ENCODE results near the gene STON2. TPM values are rescaled to one million over a fixed set of nuclear protein-coding genes. Genes with fewer than 3 reads are reported as not detected.
A peak's percentile ranks its signal among the peaks of the same experiment; 100 is the strongest.
"Not testable (repeated sequence)": the region's sequence is repeated elsewhere in the genome, so short reads cannot be mapped to it uniquely, and the experiment has no call there.

The STON2 gene
- total and polyA plus RNA-seq, 4 experiments from 2014 or later: not detected

DNA sequence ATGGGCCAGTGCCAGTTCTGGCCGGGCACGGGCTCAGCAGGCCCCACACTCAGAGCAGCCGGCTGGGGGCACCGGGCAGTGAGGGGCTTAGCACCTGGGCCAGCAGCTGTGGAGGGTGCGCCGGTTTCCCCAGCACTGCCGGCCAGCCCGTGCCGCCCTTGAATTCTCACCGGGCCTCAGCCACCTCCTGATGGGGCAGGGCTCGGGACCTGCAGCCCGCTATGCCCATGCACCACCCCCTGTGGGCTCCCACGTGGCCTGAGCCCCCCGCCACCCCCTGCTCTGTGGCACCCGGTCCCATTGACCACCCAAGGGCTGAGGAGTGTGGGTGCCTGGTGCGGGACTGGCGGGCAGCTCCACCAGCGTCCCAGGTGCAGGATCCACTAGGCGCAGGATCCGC lies 164.0 kb downstream of the STON2 start:
- Histone ChIP-seq H3K9me3 (ENCODE audit: control insufficient read depth in 1 of 2, low read length in 2 of 2) (no peaks in the 10 kb centered on the region), H3K36me3 (ENCODE audit: insufficient read depth, low read length) (no peaks in the 10 kb centered on the region), H3K27ac (ENCODE audit: low read depth, low read length) (no peak overlapping the region), H3K4me3 (ENCODE audit: low read length in 2 of 2) (no peak overlapping the region), H3K4me1 (ENCODE audit: insufficient read depth, low read length) (no peaks in the 10 kb centered on the region), H3K27me3 (ENCODE audit: insufficient read depth, low read length) (no peaks in the 10 kb centered on the region)
- Mint-ChIP-seq H3K9me3 (no peaks in the 10 kb centered on the region), H3K27me3 (no peaks in the 10 kb centered on the region), H3K4me1 (peaks cover 0 to 6% (median 3%) of the 10 kb centered on the region in 4 donors), H3K36me3 (no peaks in the 10 kb centered on the region), H3K4me3 (no peak overlapping the region), H3K27ac (no peak overlapping the region)
- POLR2A ChIA-PET (ENCODE audit: partially characterized antibody): no interaction called here
- CTCF ChIA-PET (ENCODE audit: partially characterized antibody): no interaction called here
- no peak for DNase-seq
- intact Hi-C loops (cut with micrococcal nuclease): no loop called here

DNA sequence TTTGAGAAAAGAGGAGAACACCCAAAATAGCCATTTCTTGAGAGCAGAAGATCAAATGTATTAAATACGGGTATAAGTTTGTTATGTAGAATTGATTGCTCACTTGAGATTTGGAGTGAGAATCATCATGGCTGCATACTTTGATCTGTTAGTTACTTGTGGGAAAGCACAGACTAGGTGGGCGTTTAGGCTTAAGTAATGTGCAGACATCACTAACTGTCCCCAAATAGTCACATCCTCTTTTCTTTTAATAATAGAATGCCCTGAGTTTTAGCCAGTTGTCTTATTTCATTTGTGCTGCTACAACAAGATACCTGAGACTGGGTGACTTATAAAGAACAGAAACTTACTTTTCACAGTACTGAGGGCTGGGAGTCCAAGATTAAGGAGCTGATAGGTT lies 165.0 kb downstream of the STON2 start:
- ChIA-PET POLR2A (ENCODE audit: partially characterized antibody) (no interaction called here), CTCF (ENCODE audit: partially characterized antibody) (no interaction called here)
- Histone ChIP-seq H3K4me1 (ENCODE audit: insufficient read depth, low read length) (no peaks in the 10 kb centered on the region), H3K27ac (ENCODE audit: low read depth, low read length) (no peak overlapping the region), H3K4me3 (ENCODE audit: low read length in 2 of 2) (no peak overlapping the region), H3K9me3 (ENCODE audit: control insufficient read depth in 1 of 2, low read length in 2 of 2) (no peaks in the 10 kb centered on the region), H3K27me3 (ENCODE audit: insufficient read depth, low read length) (no peaks in the 10 kb centered on the region), H3K36me3 (ENCODE audit: insufficient read depth, low read length) (no peaks in the 10 kb centered on the region)
- H3K4me1 Mint-ChIP-seq: peaks cover 0 to 6% (median 3%) of the 10 kb centered on the region in 4 donors
- H3K4me3 Mint-ChIP-seq: no peak overlapping the region
- H3K36me3 Mint-ChIP-seq: no peaks in the 10 kb centered on the region
- no peaks in the 10 kb centered on the region for H3K27me3 Mint-ChIP-seq
- no peak for DNase-seq
- no peaks in the 10 kb centered on the region for H3K9me3 Mint-ChIP-seq
- peak overlapping the region in 1 of 7 donors; percentile 54 for H3K27ac Mint-ChIP-seq
- intact Hi-C loops (cut with micrococcal nuclease): no loop called here

DNA sequence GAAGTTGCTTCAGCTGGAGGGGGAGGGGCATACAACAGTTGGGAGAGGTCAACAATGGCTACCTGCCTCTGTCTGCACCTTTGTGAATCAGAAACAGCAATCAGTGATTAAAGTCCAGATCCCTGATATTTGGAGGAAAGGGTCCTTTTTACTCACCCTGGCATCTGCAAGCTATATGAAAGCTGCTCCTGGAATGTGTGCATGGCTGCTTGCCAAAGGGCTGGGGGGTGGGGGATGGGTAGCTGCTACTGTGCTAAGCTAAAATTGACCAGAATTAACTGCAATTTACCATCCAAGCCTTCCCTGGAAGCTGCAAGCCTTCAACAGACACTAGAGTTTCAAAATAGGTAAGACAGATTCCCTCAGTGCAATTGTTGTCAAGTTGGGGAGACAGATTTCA lies 165.8 kb downstream of the STON2 start:
- DNase-seq: no peak
- no peaks in the 10 kb centered on the region for H3K9me3 Mint-ChIP-seq
- intact Hi-C loops (cut with micrococcal nuclease): no loop called here
- H3K27ac ChIP-seq (ENCODE audit: low read depth, low read length): no peak overlapping the region
- no peaks in the 10 kb centered on the region for H3K27me3 ChIP-seq (ENCODE audit: insufficient read depth, low read length)
- ChIA-PET CTCF (ENCODE audit: partially characterized antibody) (interaction anchor here (1.3 kb wide), 2 partner anchors 18 to 237 kb away, joined by 3 read pairs; no protein-coding TSS in a partner anchor), POLR2A (ENCODE audit: partially characterized antibody) (interaction anchor here (1.8 kb wide), 1 partner anchor 13 kb away, joined by 4 read pairs; the partner anchor contains the start of gene GTF2A1)
- no peak overlapping the region for H3K4me3 Mint-ChIP-seq
- no peak overlapping the region for H3K27ac Mint-ChIP-seq
- H3K4me3 ChIP-seq (ENCODE audit: low read length in 2 of 2): no peak overlapping the region
- no peaks in the 10 kb centered on the region for H3K36me3 Mint-ChIP-seq
- H3K27me3 Mint-ChIP-seq: no peaks in the 10 kb centered on the region
- peaks cover 0 to 6% (median 3%) of the 10 kb centered on the region in 4 donors for H3K4me1 Mint-ChIP-seq
- no peaks in the 10 kb centered on the region for H3K36me3 ChIP-seq (ENCODE audit: insufficient read depth, low read length)
- no peaks in the 10 kb centered on the region for H3K4me1 ChIP-seq (ENCODE audit: insufficient read depth, low read length)
- no peaks in the 10 kb centered on the region for H3K9me3 ChIP-seq (ENCODE audit: control insufficient read depth in 1 of 2, low read length in 2 of 2)

DNA sequence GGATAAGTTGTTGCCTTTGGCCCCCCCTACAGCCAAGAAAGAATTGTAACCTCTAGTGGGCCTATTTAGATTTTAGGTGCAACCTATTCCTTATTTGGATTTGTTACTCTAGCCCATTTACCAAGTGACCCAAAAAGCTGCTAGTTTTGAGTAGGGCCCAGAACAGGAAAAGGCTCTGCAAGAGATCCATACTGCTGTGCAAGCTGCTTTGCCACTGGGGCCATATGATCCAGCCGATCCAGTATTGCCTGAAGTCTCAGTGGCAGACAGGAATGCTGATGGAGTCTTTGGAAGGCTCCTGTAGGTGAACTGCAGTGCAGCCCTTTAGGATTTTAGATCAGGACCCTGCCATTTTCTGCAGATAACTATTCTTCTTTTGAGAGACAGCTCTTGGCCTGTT lies 166.5 kb downstream of the STON2 start:
- Mint-ChIP-seq H3K36me3 (no peaks in the 10 kb centered on the region), H3K4me3 (no peak overlapping the region), H3K9me3 (no peaks in the 10 kb centered on the region), H3K27ac (no peak overlapping the region), H3K4me1 (peaks cover 0 to 6% (median 3%) of the 10 kb centered on the region in 4 donors), H3K27me3 (no peaks in the 10 kb centered on the region)
- H3K27ac ChIP-seq (ENCODE audit: low read depth, low read length): no peak overlapping the region
- ChIA-PET POLR2A (ENCODE audit: partially characterized antibody) (interaction anchor here (1.8 kb wide), 1 partner anchor 12 kb away, joined by 4 read pairs; the partner anchor contains the start of gene GTF2A1), CTCF (ENCODE audit: partially characterized antibody) (interaction anchor here (1.3 kb wide), 2 partner anchors 18 to 237 kb away, joined by 3 read pairs; no protein-coding TSS in a partner anchor)
- no peaks in the 10 kb centered on the region for H3K27me3 ChIP-seq (ENCODE audit: insufficient read depth, low read length)
- no peaks in the 10 kb centered on the region for H3K36me3 ChIP-seq (ENCODE audit: insufficient read depth, low read length)
- H3K4me1 ChIP-seq (ENCODE audit: insufficient read depth, low read length): no peaks in the 10 kb centered on the region
- H3K4me3 ChIP-seq (ENCODE audit: low read length in 2 of 2): no peak overlapping the region
- DNase-seq: no peak
- H3K9me3 ChIP-seq (ENCODE audit: control insufficient read depth in 1 of 2, low read length in 2 of 2): no peaks in the 10 kb centered on the region
- intact Hi-C loops (cut with micrococcal nuclease): no loop called here

DNA sequence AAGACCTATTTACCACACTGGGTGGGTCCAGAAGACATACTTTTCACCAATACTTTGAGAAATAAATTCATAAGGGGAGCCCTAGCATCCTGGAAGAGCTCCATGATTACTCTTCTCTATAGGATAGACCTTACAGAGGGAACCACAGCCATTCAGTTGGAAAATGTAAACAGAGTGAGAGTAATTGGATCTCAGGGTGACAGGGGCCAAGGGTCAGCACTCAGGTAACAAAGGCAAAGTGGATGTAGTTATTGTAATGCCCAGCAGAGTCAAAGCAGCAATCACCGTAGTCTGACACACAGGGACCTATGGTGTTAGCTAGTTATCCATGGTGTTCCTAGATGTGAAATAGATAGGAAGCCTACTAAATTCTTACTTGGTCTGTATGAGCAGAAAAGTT lies 168.6 kb downstream of the STON2 start:
- H3K4me3 Mint-ChIP-seq: no peak overlapping the region
- H3K27me3 Mint-ChIP-seq: no peaks in the 10 kb centered on the region
- no peak overlapping the region for H3K4me3 ChIP-seq (ENCODE audit: low read length in 2 of 2)
- H3K36me3 Mint-ChIP-seq: no peaks in the 10 kb centered on the region
- no peak overlapping the region for H3K27ac ChIP-seq (ENCODE audit: low read depth, low read length)
- no peak for DNase-seq
- H3K27ac Mint-ChIP-seq: no peak overlapping the region
- H3K4me1 Mint-ChIP-seq: peaks cover 0 to 6% (median 3%) of the 10 kb centered on the region in 4 donors
- H3K36me3 ChIP-seq (ENCODE audit: insufficient read depth, low read length): no peaks in the 10 kb centered on the region
- H3K9me3 Mint-ChIP-seq: no peaks in the 10 kb centered on the region
- ChIA-PET POLR2A (ENCODE audit: partially characterized antibody) (no interaction called here), CTCF (ENCODE audit: partially characterized antibody) (no interaction called here)
- no peaks in the 10 kb centered on the region for H3K27me3 ChIP-seq (ENCODE audit: insufficient read depth, low read length)
- no peaks in the 10 kb centered on the region for H3K4me1 ChIP-seq (ENCODE audit: insufficient read depth, low read length)
- intact Hi-C loops (cut with micrococcal nuclease): no loop called here
- H3K9me3 ChIP-seq (ENCODE audit: control insufficient read depth in 1 of 2, low read length in 2 of 2): no peaks in the 10 kb centered on the region

DNA sequence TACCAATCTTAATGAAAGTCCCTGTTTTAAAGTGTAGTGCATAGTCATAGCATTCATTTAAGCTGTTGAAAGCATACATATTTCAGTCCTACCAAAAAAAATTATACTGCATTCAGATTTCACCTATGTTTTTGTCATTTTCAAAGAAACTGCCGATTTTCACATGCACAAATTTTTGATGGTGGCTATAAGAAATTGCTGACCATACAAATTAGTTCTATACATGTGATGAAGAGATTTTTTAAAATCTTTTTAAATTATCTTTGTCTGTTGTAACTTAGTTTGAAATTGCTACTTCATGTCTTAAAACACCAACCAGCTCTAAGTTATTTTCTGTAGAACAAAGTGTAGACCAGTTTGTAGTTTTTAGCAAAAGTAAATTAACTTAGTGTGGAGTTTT lies 175.9 kb downstream of the STON2 start:
- H3K9me3 Mint-ChIP-seq: peaks cover 0 to 6% (median 0%) of the 10 kb centered on the region in 8 donors
- H3K4me1 ChIP-seq (ENCODE audit: insufficient read depth, low read length): peaks cover 7% of the 10 kb centered on the region
- intact Hi-C loops (cut with micrococcal nuclease): loop anchor here (5.0 kb wide), 1 partner anchor 248 kb away; no protein-coding TSS in a partner anchor
- no peak overlapping the region for H3K4me3 Mint-ChIP-seq
- H3K36me3 ChIP-seq (ENCODE audit: insufficient read depth, low read length): no peaks in the 10 kb centered on the region
- ChIA-PET CTCF (ENCODE audit: partially characterized antibody) (interaction anchor here (0.7 to 1.9 kb wide), 3 partner anchors 23 to 240 kb away, joined by 4 to 7 read pairs (median 6); no protein-coding TSS in a partner anchor), POLR2A (ENCODE audit: partially characterized antibody) (no interaction called here)
- H3K27ac Mint-ChIP-seq: no peak overlapping the region
- no peaks in the 10 kb centered on the region for H3K27me3 Mint-ChIP-seq
- no peak overlapping the region for H3K4me3 ChIP-seq (ENCODE audit: low read length in 2 of 2)
- H3K27ac ChIP-seq (ENCODE audit: low read depth, low read length): no peak overlapping the region
- no peaks in the 10 kb centered on the region for H3K27me3 ChIP-seq (ENCODE audit: insufficient read depth, low read length)
- peaks cover 0 to 15% of the 10 kb centered on the region in 2 donors for H3K36me3 Mint-ChIP-seq
- no peaks in the 10 kb centered on the region for H3K9me3 ChIP-seq (ENCODE audit: control insufficient read depth in 1 of 2, low read length in 2 of 2)
- H3K4me1 Mint-ChIP-seq: peaks cover 2 to 18% (median 8%) of the 10 kb centered on the region in 4 donors
- no peak for DNase-seq

DNA sequence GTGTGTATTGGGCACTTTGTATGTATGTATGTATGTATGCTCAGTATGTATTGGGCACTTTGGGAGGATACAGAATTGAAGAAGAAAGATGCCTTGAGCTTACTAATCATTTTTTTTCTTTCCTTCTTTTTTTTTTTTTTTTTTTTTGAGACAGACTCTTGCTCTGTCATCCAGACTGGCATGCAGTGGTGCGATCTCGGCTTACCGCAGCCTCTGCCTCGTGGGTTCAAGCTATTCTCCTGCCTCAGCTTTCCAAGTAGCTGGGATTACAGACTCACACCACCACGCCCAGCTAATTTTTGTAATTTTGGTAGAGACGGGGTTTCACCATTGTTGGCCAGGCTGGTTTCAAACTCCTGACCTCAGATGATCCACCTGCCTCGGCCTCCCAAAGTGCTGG lies 176.3 kb downstream of the STON2 start:
- H3K36me3 ChIP-seq (ENCODE audit: insufficient read depth, low read length); H3K9me3 Mint-ChIP-seq; H3K4me3 Mint-ChIP-seq; H3K4me1 ChIP-seq (ENCODE audit: insufficient read depth, low read length); H3K4me3 ChIP-seq (ENCODE audit: low read length in 2 of 2); H3K27ac ChIP-seq (ENCODE audit: low read depth, low read length); H3K27me3 ChIP-seq (ENCODE audit: insufficient read depth, low read length); DNase-seq; H3K27ac Mint-ChIP-seq; H3K9me3 ChIP-seq (ENCODE audit: control insufficient read depth in 1 of 2, low read length in 2 of 2); H3K27me3 Mint-ChIP-seq: not testable (repeated sequence)
- POLR2A ChIA-PET (ENCODE audit: partially characterized antibody): interaction anchor here (3.8 kb wide), 1 partner anchor 53 kb away, joined by 49 read pairs; no protein-coding TSS in a partner anchor
- CTCF ChIA-PET (ENCODE audit: partially characterized antibody): interaction anchor here (0.7 to 1.9 kb wide), 4 partner anchors 24 to 241 kb away, joined by 3 to 7 read pairs (median 5); no protein-coding TSS in a partner anchor
- intact Hi-C loops (cut with micrococcal nuclease): loop anchor here (5.0 kb wide), 1 partner anchor 249 kb away; no protein-coding TSS in a partner anchor
- H3K4me1 Mint-ChIP-seq: peaks cover 4 to 21% (median 8%) of the 10 kb centered on the region in 4 donors
- peaks cover 0 to 17% of the 10 kb centered on the region in 2 donors for H3K36me3 Mint-ChIP-seq
